Astrocyte (in vitro differentiated cells and primary cell): Measurements from ENCODE around the gene GBX1. TPM values are rescaled to one million over a fixed set of nuclear protein-coding genes. Genes with fewer than 3 reads are reported as not detected.

Source experiments
- DNase-seq: peaks from one replicate; pipeline ENCODE4 v3.0.0-alpha.2; 2010; ENCODE audit warnings: low read depth
- FAIRE-seq: peaks from 2 replicates; lab custom pipeline; 2011; peaks lifted over from hg19 to GRCh38; lab: Jason Lieb, UNC
- H2AFZ ChIP-seq: 2 replicates; pipeline ENCODE4 v1.6.0; 2012; ENCODE audit warnings: low read depth, low read length, inconsistent platforms
- H3K27ac ChIP-seq: 2 replicates; pipeline ENCODE4 v1.5.1; 2011; ENCODE audit warnings: low read depth, low read length, inconsistent platforms
- H3K27me3 ChIP-seq: 2 replicates; pipeline ENCODE4 v1.6.0; 2011; ENCODE audit warnings: low read length, inconsistent platforms; ENCODE audit not compliant: insufficient read depth
- H3K36me3 ChIP-seq: 2 replicates; pipeline ENCODE4 v1.5.1; 2011; ENCODE audit warnings: low read length, inconsistent platforms; ENCODE audit not compliant: insufficient read depth
- H3K4me1 ChIP-seq: 2 replicates; pipeline ENCODE4 v1.5.1; 2011; ENCODE audit warnings: low read length, inconsistent platforms; ENCODE audit not compliant: insufficient read depth
- H3K4me2 ChIP-seq: 2 replicates; pipeline ENCODE4 v1.6.0; 2012; ENCODE audit warnings: low read length, inconsistent platforms
- H3K4me3 ChIP-seq: 2 replicates; pipeline ENCODE4 v1.5.1; 2011; ENCODE audit warnings: low read depth, mild to moderate bottlenecking, low read length, inconsistent platforms; ENCODE audit not compliant: insufficient read depth
- H3K79me2 ChIP-seq: 2 replicates; pipeline ENCODE4 v1.6.0; 2012; ENCODE audit warnings: mild to moderate bottlenecking, low read length, inconsistent platforms; ENCODE audit not compliant: insufficient read depth
- H3K9ac ChIP-seq: 2 replicates; pipeline ENCODE4 v1.6.0; 2012; ENCODE audit warnings: mild to moderate bottlenecking, low read length, inconsistent platforms
- H3K9me3 ChIP-seq: 2 replicates; pipeline ENCODE4 v1.5.1; 2012; ENCODE audit warnings: low read depth, mild to moderate bottlenecking, low read length, inconsistent platforms; ENCODE audit not compliant: insufficient read depth
- H4K20me1 ChIP-seq: 2 replicates; pipeline ENCODE4 v1.6.0; 2012; ENCODE audit warnings: low read length, inconsistent platforms; ENCODE audit not compliant: insufficient read depth
- H3K27ac Mint-ChIP-seq: one replicate; pipeline ENCODE4 v1.8.0; 2021; ENCODE audit warnings: mild to moderate bottlenecking, mixed read lengths; ENCODE audit not compliant: unreplicated experiment
- H3K27me3 Mint-ChIP-seq: one replicate; pipeline ENCODE4 v1.8.0; 2021; ENCODE audit warnings: low read depth, mixed read lengths; ENCODE audit not compliant: unreplicated experiment
- H3K36me3 Mint-ChIP-seq: one replicate; pipeline ENCODE4 v1.8.0; 2021; ENCODE audit warnings: low read depth, mixed read lengths; ENCODE audit not compliant: unreplicated experiment
- H3K4me1 Mint-ChIP-seq: one replicate; pipeline ENCODE4 v1.8.0; 2021; ENCODE audit warnings: low read depth, mixed read lengths; ENCODE audit not compliant: unreplicated experiment
- H3K4me3 Mint-ChIP-seq: one replicate; pipeline ENCODE4 v1.8.0; 2021; ENCODE audit warnings: mild to moderate bottlenecking, moderate library complexity, mixed read lengths; ENCODE audit not compliant: unreplicated experiment
- H3K9me3 Mint-ChIP-seq: one replicate; pipeline ENCODE4 v1.8.0; 2021; ENCODE audit warnings: mild to moderate bottlenecking, mixed read lengths; ENCODE audit not compliant: unreplicated experiment
- CTCF ChIP-seq: IDR thresholded peaks from 2 replicates; pipeline ENCODE4 v1.5.1; 2011; ENCODE audit warnings: low read depth, mild to moderate bottlenecking, inconsistent platforms, low read length, moderate library complexity; ENCODE audit not compliant: insufficient read depth
- EZH2 ChIP-seq: IDR thresholded peaks from 2 replicates; pipeline ENCODE4 v1.6.1; 2012; ENCODE audit warnings: mild to moderate bottlenecking, low read length, inconsistent platforms; ENCODE audit not compliant: insufficient read depth
- total RNA-seq: library from RNA; stranded (reverse); gene quantifications from 2 replicates; pipeline ENCODE4 v1.2.1, GENCODE V29; 2021

Gene GBX1
- total RNA-seq, 1 donor from 2014 or later, result not detected

DNA sequence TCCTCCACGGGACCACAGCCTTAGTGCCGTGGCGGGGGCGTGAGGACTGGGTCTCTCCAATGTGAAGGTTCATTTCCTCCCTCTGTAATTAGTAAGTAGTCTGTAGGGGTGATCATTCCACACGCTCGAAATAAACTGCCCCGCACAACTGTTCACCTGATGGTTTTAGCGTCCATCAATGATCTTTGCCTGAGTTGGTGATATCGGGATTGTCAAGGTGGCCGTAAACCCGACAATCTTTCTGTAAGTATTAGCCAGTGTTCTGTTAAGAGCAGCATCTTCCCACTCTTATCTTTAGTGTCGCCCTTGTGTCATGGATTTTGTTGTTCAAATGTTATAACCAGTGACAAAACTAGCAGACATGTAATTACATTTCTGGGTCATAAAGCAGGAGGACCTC, 63.5 kb downstream of the GBX1 start:
- H3K27ac ChIP-seq, result no peak overlapping the region
- Mint-ChIP-seq H3K4me1 (peaks cover 17% of the 10 kb centered on the region), H3K36me3 (peaks cover 3% of the 10 kb centered on the region), H3K9me3 (no peaks in the 10 kb centered on the region), H3K4me3 (no peak overlapping the region), H3K27ac (no peak overlapping the region), H3K27me3 (no peaks in the 10 kb centered on the region)
- peaks cover 68% of the 10 kb centered on the region for H3K79me2 ChIP-seq
- TF ChIP-seq EZH2 (no peak), CTCF (no peak)
- no peaks in the 10 kb centered on the region for H3K27me3 ChIP-seq
- no peak overlapping the region for H3K4me2 ChIP-seq
- peaks cover 12% of the 10 kb centered on the region for H3K4me1 ChIP-seq
- peaks cover 92% of the 10 kb centered on the region for H4K20me1 ChIP-seq
- FAIRE-seq, result no peak
- H3K36me3 ChIP-seq, result no peaks in the 10 kb centered on the region
- no peak overlapping the region for H3K9ac ChIP-seq
- H3K4me3 ChIP-seq, result no peak overlapping the region
- no peaks in the 10 kb centered on the region for H3K9me3 ChIP-seq
- no peak for DNase-seq
- H2AFZ ChIP-seq, result no peak overlapping the region

DNA sequence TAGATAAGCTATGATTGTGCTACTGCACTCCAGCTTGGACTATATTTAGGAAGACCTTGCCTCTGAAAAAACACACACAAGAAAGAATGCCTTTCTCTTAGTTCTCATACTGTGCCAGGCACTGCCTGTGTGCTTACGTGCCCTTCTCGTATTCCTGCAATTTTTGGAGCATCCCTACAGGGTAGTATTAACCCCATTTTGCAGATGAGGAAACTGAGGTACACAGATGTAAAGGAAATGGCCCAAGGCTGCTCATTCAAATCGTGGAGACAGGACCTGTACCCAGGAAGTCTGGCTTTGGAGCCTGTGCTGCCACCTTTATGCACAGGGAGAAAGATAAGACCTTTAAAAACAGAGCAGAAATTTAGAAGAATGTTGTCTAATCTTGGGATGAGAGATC, 64.5 kb downstream of the GBX1 start:
- H4K20me1 ChIP-seq, result peaks cover 88% of the 10 kb centered on the region
- H3K9me3 Mint-ChIP-seq, result no peaks in the 10 kb centered on the region
- peak overlapping the region; percentile 28 for H3K27ac Mint-ChIP-seq
- TF ChIP-seq EZH2, result no peak
- no peak for TF ChIP-seq CTCF
- DNase-seq (no peak), FAIRE-seq (no peak)
- H3K9ac ChIP-seq, result no peak overlapping the region
- no peak overlapping the region for H3K4me2 ChIP-seq
- no peaks in the 10 kb centered on the region for H3K9me3 ChIP-seq
- peaks cover 12% of the 10 kb centered on the region for H3K4me1 ChIP-seq
- peaks cover 17% of the 10 kb centered on the region for H3K4me1 Mint-ChIP-seq
- H3K27me3 ChIP-seq, result no peaks in the 10 kb centered on the region
- no peak overlapping the region for H3K4me3 Mint-ChIP-seq
- H2AFZ ChIP-seq, result no peak overlapping the region
- no peaks in the 10 kb centered on the region for H3K27me3 Mint-ChIP-seq
- H3K79me2 ChIP-seq, result peaks cover 67% of the 10 kb centered on the region
- no peak overlapping the region for H3K4me3 ChIP-seq
- H3K27ac ChIP-seq, result no peak overlapping the region
- H3K36me3 ChIP-seq, result no peaks in the 10 kb centered on the region
- H3K36me3 Mint-ChIP-seq, result peaks cover 3% of the 10 kb centered on the region

DNA sequence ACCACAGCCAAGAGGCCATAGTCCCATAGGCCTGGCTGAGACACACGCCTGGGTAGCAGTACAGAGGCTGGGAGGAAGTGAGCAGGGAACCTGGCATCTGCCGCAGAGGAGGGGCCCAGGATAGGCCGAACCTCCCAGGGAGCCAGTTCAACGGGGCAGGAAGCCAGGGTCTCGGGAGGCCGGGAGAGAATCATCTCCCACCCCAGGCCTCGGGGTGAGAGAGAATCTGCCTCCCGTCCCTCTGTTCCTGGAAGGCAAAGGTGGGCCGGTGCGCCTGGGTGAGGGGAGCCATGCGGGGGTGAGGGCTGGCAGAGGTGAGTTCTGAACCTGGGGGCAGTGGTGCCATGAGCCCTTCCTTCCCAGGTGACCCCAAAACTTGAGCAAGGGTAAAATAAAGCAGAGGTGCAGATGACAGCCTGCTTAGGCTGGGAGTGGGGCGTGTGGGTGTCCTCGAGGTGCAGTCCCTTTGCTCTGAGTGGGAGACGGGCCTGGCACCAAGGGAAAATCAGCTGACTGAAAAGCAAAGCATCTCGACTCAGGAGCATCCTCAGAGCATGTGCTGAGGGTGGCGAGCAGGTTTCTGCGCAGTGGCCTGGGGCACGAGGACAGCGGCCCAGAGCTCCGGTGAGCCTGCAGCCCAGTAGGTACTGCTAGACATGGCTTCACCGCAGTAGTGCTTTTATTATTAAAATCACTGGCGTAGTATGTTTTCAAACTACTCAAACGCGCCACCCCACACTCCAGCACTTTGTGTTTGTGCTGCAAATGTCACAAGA, 65.7 kb downstream of the GBX1 start:
- TF ChIP-seq CTCF, result no peak
- TF ChIP-seq EZH2, result no peak
- Histone ChIP-seq H3K79me2 (peaks cover 71% of the 10 kb centered on the region), H2AFZ (no peak overlapping the region), H3K4me1 (peaks cover 12% of the 10 kb centered on the region), H3K27ac (no peak overlapping the region), H3K4me2 (no peak overlapping the region), H4K20me1 (peaks cover 90% of the 10 kb centered on the region), H3K9ac (no peak overlapping the region), H3K27me3 (no peaks in the 10 kb centered on the region), H3K36me3 (no peaks in the 10 kb centered on the region), H3K9me3 (no peaks in the 10 kb centered on the region), H3K4me3 (no peak overlapping the region)
- Mint-ChIP-seq H3K4me1 (peaks cover 15% of the 10 kb centered on the region), H3K27me3 (no peaks in the 10 kb centered on the region), H3K9me3 (no peaks in the 10 kb centered on the region), H3K27ac (no peak overlapping the region), H3K36me3 (peaks cover 4% of the 10 kb centered on the region), H3K4me3 (no peak overlapping the region)
- FAIRE-seq, result no peak
- no peak for DNase-seq
